Skeletal muscle cell (primary cell): ENCODE measurements around the gene DIPK2A.

Experiments
- DNase-seq: peaks from one replicate; pipeline ENCODE4 v3.0.0-alpha.2; 2010; ENCODE audit warnings: low read depth
- H3K4me3 ChIP-seq: 2 replicates; pipeline ENCODE4 v1.5.1; 2011; ENCODE audit warnings: low read depth, mild to moderate bottlenecking, control low read depth, low read length, moderate library complexity

Gene DIPK2A, protein sequence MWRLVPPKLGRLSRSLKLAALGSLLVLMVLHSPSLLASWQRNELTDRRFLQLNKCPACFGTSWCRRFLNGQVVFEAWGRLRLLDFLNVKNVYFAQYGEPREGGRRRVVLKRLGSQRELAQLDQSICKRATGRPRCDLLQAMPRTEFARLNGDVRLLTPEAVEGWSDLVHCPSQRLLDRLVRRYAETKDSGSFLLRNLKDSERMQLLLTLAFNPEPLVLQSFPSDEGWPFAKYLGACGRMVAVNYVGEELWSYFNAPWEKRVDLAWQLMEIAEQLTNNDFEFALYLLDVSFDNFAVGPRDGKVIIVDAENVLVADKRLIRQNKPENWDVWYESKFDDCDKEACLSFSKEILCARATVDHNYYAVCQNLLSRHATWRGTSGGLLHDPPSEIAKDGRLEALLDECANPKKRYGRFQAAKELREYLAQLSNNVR

DNA sequence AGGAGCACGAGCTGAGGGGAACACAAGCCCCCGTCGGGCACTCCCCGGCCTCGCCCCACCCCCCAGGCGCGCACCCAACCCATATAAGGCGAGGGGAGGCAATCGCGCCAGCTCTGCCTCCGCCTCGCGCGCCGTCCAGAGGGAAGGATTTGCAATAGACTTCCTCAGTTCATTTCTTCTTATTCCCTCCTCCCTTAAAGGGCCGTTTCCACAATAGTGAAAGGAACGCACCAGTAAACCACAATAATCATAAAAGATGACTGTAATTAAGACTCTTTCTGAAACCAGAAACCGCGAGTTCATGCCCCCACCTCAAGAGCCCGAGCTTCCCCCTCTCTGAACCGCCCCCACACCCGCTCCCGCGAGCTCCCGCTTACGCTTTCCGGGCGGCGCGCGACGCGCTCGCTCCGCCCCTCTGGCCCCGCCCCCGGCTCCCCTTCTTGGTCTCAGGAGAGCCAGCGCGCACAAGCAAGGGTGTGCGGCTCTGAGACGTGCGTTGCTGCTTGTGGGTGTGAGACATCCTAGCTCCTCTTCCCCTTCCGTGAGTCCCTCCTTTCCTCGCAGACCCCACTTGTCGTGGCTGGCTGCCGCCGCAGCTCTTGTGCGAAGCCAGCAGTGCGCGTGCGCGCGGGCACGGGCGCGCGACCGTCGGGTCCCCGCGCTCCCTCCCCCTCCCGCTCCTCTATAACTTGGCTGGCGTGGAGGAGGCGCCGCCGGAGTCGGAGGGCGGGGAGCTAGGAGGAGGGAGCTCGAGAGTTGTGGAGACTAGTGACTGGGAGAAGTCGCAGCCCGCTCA is at the start of gene DIPK2A:
Gene DIPK2A (plus strand): TSS at position 465 of the 796 bp plus-strand sequence. CDS start 510 bp downstream, outside the sequence.
- peak; percentile 87 for DNase-seq
- H3K4me3 ChIP-seq, result peak within 1 kb of the TSS; percentile 98

DNA sequence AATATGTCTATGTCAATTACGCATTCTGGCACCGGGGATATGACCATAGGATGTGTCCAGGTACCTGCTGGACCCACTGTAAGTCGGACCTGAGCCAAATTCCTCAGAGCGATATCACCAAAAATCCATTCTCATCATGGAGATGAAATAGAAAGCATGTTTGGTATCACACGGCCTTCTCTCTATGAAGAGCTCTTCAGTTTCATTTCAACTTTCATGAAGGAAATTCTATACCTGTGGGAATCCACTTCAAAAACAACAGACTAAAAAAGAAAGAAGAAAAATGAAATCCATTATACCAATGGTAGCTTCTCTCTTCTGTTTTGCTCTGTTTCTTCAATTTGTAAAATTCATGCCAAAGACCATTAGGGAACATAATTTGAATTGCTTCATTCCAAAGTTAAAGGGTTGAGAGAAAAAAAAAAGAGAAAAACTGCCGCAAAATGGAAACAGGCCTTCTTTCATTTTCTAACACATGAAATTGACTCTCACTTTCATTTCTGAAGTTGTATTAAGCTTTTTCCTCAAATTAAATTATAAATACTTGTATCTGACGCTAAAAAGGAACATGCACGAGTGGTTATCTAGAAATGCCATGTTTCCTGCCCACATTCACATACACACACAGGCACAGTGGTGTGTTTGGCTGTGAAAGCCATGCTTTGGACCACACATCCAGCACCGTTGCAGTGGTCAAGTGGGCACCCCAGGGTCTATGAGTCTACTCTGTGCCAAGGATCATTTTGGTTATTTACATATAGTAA is 46.9 kb upstream of the DIPK2A start:
- H3K4me3 ChIP-seq, result no peak overlapping the region
- DNase-seq, result no peak

DNA sequence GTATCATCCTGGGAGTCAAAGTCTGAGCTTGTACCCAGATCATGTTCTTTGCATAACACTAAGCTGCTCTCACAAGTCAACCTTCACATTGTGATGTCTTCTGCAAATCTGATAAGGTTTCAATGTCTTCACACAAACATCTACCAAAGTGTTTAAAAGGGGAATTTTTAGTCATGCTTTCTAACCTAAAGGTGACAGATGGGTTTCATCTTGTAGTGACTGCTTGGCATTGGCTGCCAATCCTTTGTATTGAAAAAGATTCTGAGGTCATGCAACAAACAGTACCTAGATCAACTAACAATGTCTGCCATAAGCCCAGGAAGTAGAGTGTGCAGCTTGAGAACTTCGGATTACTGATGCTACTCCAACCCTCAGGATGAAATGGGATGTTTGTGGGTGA is 43.6 kb upstream of the DIPK2A start:
- no peak for DNase-seq
- no peak overlapping the region for H3K4me3 ChIP-seq

- H3K4me3 ChIP-seq, result no peak overlapping the region
- DNase-seq, result no peak
Measured at GRCh38 chr3:143928541-143929255, 42.9 kb upstream of the DIPK2A start.

- H3K4me3 ChIP-seq, result no peak overlapping the region
- no peak for DNase-seq
Measured at GRCh38 chr3:143934791-143935190, 36.8 kb upstream of the DIPK2A start.

GRCh38 chr3:143935678-143936077 is 35.9 kb upstream of the DIPK2A start:
- H3K4me3 ChIP-seq, result no peak overlapping the region
- no peak for DNase-seq

DNA sequence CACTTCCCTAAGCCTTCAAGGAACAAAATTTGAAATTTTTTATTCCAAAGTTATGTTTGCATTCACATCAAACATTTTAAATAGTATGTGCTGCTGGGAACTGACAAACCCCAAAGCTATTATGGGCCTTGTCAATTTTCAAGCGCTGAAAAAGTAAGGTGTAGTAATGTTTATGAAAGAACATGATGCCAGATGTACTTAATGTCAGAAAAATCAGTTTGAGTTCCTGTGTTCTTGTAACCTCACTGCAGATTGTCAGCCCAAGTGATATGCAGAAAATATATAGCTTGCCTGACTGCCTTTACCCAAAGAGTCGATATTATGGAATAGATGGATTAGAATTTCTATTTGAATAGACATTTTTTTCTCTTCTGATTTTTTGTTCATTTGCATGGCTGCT is 20.8 kb upstream of the DIPK2A start:
- no peak overlapping the region for H3K4me3 ChIP-seq
- DNase-seq, result no peak

DNA sequence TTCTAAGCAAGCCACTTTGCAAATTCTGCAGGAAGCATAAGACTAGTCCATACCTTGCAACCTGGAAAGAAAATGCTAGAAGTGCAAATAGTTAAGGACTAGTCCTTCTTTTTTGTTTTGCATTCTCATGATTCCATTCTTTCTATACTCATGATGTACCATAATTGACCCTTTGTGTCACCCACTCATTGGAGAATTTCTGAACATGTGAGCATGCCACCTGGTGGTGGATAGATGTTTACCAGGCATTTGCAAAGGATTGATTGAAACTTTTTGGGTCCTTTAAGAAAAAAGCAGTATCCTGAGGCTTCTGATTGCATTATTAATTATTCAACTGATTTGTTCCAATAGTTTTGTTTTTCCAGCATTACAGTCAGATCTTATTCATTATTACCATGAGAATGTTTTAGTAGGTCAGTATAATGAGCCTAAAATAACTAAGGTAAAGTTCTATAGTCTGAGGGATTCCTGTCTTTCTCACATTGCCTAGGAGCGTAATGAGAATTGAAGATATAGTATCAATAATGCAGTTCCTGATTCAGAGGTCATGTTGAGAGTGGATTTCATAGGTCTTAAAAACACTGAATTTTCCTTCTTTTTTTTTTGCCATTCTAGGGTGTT is 20.2 kb upstream of the DIPK2A start:
- DNase-seq, result no peak
- H3K4me3 ChIP-seq, result no peak overlapping the region

- H3K4me3 ChIP-seq, result no peak overlapping the region
- DNase-seq, result no peak
Measured at GRCh38 chr3:143952569-143953072, 19.0 kb upstream of the DIPK2A start.

GRCh38 chr3:143955113-143955512 is 16.5 kb upstream of the DIPK2A start:
- no peak overlapping the region for H3K4me3 ChIP-seq
- DNase-seq, result no peak

GRCh38 chr3:143956838-143957237 is 14.8 kb upstream of the DIPK2A start:
- no peak for DNase-seq

GRCh38 chr3:143957453-143957852 is 14.2 kb upstream of the DIPK2A start:
- H3K4me3 ChIP-seq, result no peak overlapping the region

More at GRCh38 chr3:143956838-143957237, 14.8 kb upstream of the DIPK2A start:
- no peak overlapping the region for H3K4me3 ChIP-seq

GRCh38 chr3:143958966-143959365 is 12.7 kb upstream of the DIPK2A start:
- no peak overlapping the region for H3K4me3 ChIP-seq
- DNase-seq, result no peak

More at GRCh38 chr3:143957453-143957852, 14.2 kb upstream of the DIPK2A start:
- DNase-seq, result no peak

GRCh38 chr3:143961342-143961741 is 10.3 kb upstream of the DIPK2A start:
- DNase-seq, result no peak
- H3K4me3 ChIP-seq, result no peak overlapping the region

- H3K4me3 ChIP-seq, result no peak overlapping the region
- DNase-seq, result no peak
Measured at GRCh38 chr3:143963946-143964345, 7.7 kb upstream of the DIPK2A start.

DNA sequence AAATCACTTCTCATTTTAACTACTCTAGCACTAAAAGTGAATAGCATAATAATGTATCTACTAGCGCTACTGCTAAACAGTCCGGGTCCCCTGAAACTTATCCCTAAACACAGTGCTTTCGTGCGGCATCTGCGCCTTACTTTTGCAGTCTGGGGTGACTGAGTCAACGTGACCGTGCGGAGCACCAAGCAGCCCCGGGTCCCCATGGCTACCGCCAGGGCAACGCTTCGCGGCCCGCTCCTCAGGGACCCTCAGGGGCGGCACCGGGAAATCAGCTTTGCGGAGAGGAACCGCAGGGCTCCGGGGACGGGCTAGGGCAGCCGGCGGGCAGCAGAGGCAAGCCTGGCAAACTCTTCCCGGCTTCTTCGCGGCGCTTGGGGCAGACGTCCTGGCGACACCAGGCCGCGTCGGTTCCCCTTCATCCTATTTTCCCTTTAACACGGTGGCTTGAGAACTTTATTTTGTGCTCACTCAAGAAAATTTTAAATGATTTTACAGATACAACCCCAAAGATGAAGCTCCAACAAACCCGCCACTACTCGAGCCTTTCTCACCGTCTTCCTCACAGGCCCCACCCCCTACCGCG is 757 bp upstream of the DIPK2A start:
- H3K4me3 ChIP-seq, result peak overlapping the region; percentile 98
- no peak for DNase-seq

DNA sequence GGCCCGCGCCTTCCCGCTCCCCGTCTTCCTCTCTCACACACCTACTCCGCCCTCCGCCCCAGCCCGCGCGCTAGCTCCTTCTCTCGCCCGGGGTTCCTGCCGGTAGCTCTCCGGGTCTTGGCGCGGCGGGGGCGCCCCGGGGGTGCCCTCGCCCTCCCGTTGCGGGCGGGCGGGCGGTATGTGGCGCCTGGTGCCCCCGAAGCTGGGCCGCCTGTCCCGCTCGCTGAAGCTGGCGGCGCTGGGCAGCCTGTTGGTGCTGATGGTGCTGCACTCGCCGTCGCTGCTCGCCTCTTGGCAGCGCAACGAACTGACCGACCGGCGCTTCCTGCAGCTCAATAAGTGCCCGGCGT is 507 bp downstream of the DIPK2A start:
- H3K4me3 ChIP-seq, result peak overlapping the region; percentile 98
- no peak for DNase-seq

GRCh38 chr3:143972505-143973258 is 1.1 kb downstream of the DIPK2A start:
- no peak for DNase-seq

More at GRCh38 chr3:143972505-143973258, 1.1 kb downstream of the DIPK2A start:
- peak overlapping the region; percentile 98 for H3K4me3 ChIP-seq
